ENCODE results near the gene OTUD1.

- TF ChIP-seq CTCF (optimal IDR thresholded peaks at IDR 0.05 in 1 of 3, IDR thresholded peaks at IDR 0.05 in 1 of 3, conservative IDR thresholded peaks at IDR 0.05 in 1 of 3; ENCODE audit: extremely low read depth in 1 of 3, insufficient read depth in 2 of 3, low read length in 3 of 3) (no peak), EZH2 (IDR thresholded peaks at IDR 0.05; ENCODE audit: low read length) (no peak)
These were observed 30.4 kb upstream of the OTUD1 start for GRCh38 chr10:23408330-23408976.
